ENCODE measurements around the gene LGALS9C. TPM values are rescaled to one million over a fixed set of nuclear protein-coding genes. Genes with fewer than 3 reads are reported as not detected.
"Not testable (repeated sequence)": the region's sequence is repeated elsewhere in the genome, so short reads cannot be mapped to it uniquely, and the experiment has no call there.

LGALS9C gene
- polyA plus RNA-seq, 3 donors, result not detected

GRCh38 chr17:18478362-18478761 is 1.8 kb downstream of the LGALS9C start:
- not testable (repeated sequence) for DNase-seq

DNA sequence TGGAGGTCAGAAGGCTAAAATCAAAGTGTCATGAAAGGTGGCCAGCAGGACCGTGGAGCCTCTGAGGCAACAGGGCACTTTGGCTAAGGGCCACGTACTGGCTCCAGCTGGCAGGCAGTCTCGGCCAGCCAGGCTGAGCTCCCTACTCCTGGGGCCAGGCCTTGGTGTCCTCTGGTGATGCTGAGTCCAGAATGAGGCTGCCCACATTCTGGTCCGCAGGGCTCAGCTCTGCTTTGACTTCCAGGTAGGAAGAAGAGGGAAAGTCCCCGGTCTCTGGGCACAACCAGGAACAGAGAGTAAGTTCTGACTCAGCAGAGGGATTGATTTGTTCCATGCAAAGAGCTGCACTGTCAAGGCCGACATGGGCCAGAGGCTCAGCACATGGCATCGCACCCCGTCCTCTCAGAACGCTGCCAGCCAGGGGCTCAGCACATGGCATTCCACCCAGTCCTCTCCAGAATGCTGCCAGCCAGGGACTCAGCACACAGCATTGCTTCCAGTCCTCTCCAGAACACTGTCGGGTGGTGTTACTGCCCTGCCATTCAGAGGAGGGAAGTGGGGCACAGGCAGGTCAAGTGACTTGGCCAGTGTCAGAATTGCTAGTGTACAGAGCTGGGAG is 2.5 kb downstream of the LGALS9C start:
- DNase-seq, result not testable (repeated sequence)

GRCh38 chr17:18481775-18482174 is 5.2 kb downstream of the LGALS9C start:
- not testable (repeated sequence) for DNase-seq

GRCh38 chr17:18485936-18486464 is 9.4 kb downstream of the LGALS9C start:
- not testable (repeated sequence) for DNase-seq

DNA sequence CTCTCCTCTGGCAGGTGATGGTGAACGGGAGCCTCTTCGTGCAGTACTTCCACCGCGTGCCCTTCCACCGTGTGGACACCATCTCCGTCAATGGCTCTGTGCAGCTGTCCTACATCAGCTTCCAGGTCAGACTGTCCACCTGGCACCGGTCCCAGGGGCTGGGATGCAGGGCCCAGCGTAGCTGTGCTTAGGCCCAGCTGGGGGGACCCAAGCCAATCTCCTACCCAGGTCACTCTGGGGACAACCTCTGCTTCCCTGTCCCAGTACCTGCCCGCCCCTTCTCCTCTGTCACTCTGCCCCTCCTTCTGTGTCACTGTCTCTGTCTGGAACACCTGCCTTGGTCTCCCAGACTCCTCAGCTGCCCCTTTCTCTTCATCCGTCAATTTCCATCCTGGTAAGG is 11.0 kb downstream of the LGALS9C start:
- not testable (repeated sequence) for DNase-seq

- DNase-seq, result not testable (repeated sequence)
These were observed 12.0 kb downstream of the LGALS9C start for GRCh38 chr17:18488622-18489021.

DNA sequence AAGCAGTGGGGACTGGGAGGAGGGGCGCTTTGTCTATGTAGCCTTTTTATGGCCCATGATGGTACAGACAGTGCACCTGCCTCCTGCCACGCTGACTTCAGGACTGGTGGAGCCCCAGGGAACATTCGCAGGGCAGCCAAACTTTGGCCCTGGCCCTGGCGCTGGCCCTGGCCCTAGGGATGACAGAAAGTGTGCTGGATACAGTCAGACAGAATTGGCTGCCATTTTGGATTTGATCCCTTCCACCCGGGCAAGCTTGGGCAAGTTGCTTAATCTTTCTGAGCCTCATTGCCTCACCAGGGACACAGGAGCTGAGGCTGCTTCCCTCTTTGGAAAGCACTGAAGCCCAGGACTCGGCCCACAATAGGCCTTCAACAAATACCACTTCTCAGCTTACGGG is 13.4 kb downstream of the LGALS9C start:
- not testable (repeated sequence) for DNase-seq

GRCh38 chr17:18492712-18493480 is 16.3 kb downstream of the LGALS9C start:
- DNase-seq, result not testable (repeated sequence)

- not testable (repeated sequence) for DNase-seq
These were observed 17.7 kb downstream of the LGALS9C start for GRCh38 chr17:18494250-18494768.

DNA sequence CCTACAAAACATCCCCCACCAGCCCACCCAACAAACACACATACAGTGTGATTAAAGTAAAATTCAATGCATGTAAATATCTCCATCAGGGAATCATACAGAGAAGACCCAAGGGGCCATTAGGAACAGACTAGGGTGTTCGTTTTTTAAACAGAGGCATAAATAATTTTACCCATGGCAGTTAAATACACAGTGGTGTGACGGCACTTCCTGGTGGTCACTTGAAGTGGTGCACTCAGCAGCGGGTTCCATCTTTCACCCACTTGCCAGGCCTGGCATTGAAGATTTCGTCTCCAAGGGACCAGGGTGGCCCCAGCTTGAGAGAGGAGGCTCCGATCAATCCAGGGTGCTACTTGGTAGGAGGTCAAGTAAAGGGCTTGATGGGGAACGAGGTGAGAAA is 20.5 kb downstream of the LGALS9C start:
- not testable (repeated sequence) for DNase-seq

DNA sequence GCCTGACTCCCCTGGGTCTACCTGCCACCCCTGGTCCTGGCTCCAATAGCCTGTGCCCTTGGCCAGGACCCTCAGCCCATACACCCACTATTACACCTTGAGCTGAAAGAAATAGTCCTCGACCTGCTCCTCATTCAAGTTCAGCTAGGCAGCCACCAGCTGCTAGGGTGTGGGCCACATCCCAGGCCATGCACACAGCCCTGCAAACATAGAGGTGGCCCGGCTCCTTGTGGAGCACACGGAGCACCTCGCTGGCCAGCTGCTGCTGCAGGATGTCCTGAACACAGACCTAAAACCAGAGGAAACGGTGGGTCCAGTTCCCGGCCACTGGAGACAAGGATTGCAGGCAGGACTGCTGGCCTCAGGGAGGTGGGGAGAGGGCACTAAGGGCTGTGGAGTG is 22.5 kb downstream of the LGALS9C start:
- DNase-seq, result not testable (repeated sequence)

DNA sequence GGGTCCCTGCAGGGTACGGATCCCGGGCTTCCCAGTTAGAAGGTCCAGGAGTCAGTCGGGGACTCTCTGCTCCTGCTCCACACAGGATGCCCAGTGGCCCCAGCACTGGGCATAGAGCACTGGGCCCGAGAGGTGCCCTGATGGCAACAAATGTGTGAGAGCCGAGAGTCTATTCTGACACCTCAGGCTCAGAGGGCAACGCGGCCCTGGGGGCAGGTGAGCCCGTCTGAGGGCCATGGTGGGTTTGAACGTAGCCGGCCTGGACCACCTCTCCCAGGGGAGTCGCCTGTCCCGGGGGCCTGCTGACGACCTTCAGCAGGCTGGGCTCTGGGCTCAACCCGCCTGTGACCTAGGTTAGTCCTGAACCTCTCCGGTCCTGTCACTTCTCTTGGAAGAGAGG is 23.2 kb downstream of the LGALS9C start:
- not testable (repeated sequence) for DNase-seq

DNA sequence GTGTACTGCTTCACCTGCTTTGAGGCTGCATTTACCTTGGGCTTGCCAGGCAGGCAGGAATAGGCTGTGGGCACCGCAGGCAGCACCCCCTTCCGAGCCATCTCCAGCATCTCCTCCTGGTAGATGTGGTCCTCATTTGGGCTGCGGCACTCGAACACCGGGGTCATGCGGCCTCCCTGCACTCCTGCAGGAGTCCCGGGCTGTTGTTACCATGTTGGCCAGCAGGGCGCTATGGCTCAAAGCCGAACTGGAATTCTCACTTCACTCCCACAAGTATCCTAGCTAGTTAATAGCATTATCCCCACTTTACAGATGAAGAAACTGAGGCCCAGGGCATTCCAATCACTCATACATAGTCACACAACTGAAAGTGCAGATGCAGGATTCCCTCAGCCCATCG is 23.7 kb downstream of the LGALS9C start:
- DNase-seq, result not testable (repeated sequence)

GRCh38 chr17:18500816-18501215 is 24.2 kb downstream of the LGALS9C start:
- not testable (repeated sequence) for DNase-seq

DNA sequence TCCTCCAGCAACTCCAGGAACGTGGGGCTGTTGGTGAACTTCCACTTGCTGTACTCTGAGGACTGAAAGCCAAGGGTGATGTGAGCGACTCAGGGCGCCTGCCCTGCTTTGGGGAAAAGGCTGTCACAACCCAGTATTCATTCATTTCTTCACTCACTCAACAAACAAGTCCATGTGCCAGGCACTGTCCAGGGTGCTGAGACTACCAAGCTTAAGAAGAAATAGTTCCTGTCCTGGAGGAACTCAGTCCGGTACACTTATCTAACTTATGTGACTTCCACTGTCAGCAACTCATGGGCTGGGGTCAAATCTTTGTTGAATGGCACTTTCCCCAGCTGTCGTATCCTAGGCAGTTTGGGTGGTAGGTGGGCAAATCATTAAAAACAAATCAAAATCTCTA is 26.6 kb downstream of the LGALS9C start:
- DNase-seq, result not testable (repeated sequence)

DNA sequence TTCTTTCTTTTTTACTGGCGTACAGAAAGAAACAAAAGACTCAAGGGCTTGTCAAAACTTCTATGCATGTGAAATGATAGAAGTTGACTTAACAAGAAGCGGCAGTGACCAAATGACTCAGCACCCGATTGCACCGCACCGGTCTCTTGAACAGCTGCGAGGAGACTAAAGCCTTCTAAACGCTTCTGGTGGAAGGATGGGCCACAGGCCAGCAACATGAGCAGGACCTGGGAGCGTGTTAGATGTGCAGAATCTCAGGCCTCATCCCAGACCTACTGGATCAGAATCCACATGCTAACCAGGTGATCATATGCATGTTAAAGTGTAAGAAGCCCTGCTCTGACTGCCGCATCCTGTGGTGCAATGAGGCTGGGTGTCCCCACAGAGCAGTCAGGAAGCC is 31.1 kb downstream of the LGALS9C start:
- not testable (repeated sequence) for DNase-seq

DNA sequence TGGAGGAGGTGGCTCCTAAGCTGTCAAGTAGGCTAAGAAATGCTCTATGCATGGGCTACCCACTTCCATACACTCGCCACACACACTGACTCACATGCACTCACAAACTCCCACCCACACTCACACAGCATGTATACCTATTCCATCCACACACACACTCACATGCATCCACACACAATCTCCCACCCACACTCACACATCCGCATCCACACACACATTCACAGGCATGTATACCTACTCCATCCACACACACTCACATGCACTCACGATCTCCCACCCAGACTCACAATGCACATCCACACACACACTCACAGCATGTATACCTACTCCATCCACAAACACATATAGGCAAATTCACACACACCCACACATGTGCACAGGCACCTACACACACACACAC is 32.1 kb downstream of the LGALS9C start:
- DNase-seq, result not testable (repeated sequence)

- DNase-seq, result not testable (repeated sequence)
These were observed 44.5 kb downstream of the LGALS9C start for GRCh38 chr17:18521100-18521499.

- DNase-seq, result not testable (repeated sequence)
These were observed 48.4 kb downstream of the LGALS9C start for GRCh38 chr17:18525015-18525414.

GRCh38 chr17:18526168-18526800 is 49.7 kb downstream of the LGALS9C start:
- not testable (repeated sequence) for DNase-seq

DNA sequence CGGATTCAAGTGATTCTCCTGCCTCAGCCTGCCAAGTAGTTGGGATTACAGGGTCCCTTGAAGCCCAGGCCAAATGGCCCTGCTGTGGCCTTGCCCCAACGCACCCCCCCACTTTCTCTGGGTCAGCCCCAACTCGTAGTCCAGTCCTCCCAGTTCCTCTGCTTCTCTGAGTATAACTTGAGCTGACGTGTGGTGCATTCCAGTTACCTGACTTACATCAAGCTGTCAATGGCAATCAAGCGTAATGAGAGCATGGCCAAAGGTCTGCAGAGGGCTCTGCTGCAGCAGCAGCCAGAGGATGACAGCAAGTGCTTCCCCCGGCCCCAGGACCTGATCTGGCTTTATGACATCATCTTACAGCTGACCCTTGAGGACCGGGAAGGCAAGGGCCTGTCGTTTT is 50.8 kb downstream of the LGALS9C start:
- not testable (repeated sequence) for DNase-seq

DNA sequence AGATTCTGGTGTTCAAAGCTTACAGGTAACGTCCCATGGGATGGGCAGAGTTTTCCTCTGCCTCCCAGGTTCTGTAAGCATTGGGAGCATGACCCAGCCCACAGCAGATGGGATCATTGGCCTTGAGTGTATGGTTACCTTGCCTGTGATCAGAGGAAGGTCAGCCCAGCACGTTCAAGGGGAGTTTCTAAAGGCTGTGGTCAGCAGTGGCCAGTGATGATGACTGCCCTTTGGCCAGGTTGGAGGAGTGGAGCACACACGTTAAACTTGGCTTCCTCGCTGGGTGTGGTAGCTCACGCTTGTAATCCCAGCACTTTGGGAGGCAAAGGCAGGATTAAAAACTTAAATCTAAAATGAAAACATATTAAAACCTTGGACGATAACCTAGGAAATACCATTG is 51.8 kb downstream of the LGALS9C start:
- DNase-seq, result not testable (repeated sequence)
